HTR-8/SVneo (cell line): ENCODE measurements around the gene KCNK18.
A peak's percentile ranks its signal among the peaks of the same experiment; 100 is the strongest.
"Not testable (repeated sequence)": the region's sequence is repeated elsewhere in the genome, so short reads cannot be mapped to it uniquely, and the experiment has no call there.

Experiments
- DNase-seq: peaks from one replicate; pipeline ENCODE4 v3.0.0; 2011; ENCODE audit warnings: low spot score, mixed read lengths; ENCODE audit not compliant: insufficient read length
- FAIRE-seq: peaks from 2 replicates; lab custom pipeline; 2011; peaks lifted over from hg19 to GRCh38; lab: Jason Lieb, UNC

Gene KCNK18

GRCh38 chr10:117169480-117169879, 27.8 kb upstream of the KCNK18 start:
- FAIRE-seq, result no peak
- no peak for DNase-seq

GRCh38 chr10:117170244-117170643, 27.0 kb upstream of the KCNK18 start:
- FAIRE-seq, result no peak
- no peak for DNase-seq

- DNase-seq, result peak; percentile 59
- no peak for FAIRE-seq
These were observed 22.7 kb upstream of the KCNK18 start for GRCh38 chr10:117174439-117175214.

GRCh38 chr10:117175215-117175900, 21.9 kb upstream of the KCNK18 start:
- FAIRE-seq (no peak), DNase-seq (no peak)

GRCh38 chr10:117175901-117176534, 21.3 kb upstream of the KCNK18 start:
- FAIRE-seq (no peak), DNase-seq (peak; percentile 37)

GRCh38 chr10:117178190-117178589, 19.1 kb upstream of the KCNK18 start:
- DNase-seq (no peak), FAIRE-seq (no peak)

- FAIRE-seq (no peak), DNase-seq (no peak)
These were observed 13.0 kb upstream of the KCNK18 start for GRCh38 chr10:117184296-117184695.

- DNase-seq, result no peak
- FAIRE-seq, result no peak
These were observed 12.5 kb upstream of the KCNK18 start for GRCh38 chr10:117184821-117185220.

- FAIRE-seq, DNase-seq: not testable (repeated sequence)
These were observed 11.5 kb upstream of the KCNK18 start for GRCh38 chr10:117185817-117186216.

GRCh38 chr10:117186832-117187615, 10.3 kb upstream of the KCNK18 start:
- FAIRE-seq (no peak), DNase-seq (no peak)

GRCh38 chr10:117188371-117188770, 8.9 kb upstream of the KCNK18 start:
- DNase-seq, result no peak
- FAIRE-seq, result no peak

- DNase-seq (no peak), FAIRE-seq (no peak)
These were observed 7.7 kb upstream of the KCNK18 start for GRCh38 chr10:117189557-117189956.

GRCh38 chr10:117198088-117198487, 799 bp downstream of the KCNK18 start:
- FAIRE-seq, result no peak
- DNase-seq, result no peak

GRCh38 chr10:117201826-117202225, 4.5 kb downstream of the KCNK18 start:
- FAIRE-seq (no peak), DNase-seq (no peak)

GRCh38 chr10:117204316-117204715, 7.0 kb downstream of the KCNK18 start:
- no peak for FAIRE-seq
- no peak for DNase-seq

- no peak for DNase-seq
- FAIRE-seq, result no peak
These were observed 14.9 kb downstream of the KCNK18 start for GRCh38 chr10:117212176-117212575.

- FAIRE-seq (no peak), DNase-seq (no peak)
These were observed 17.1 kb downstream of the KCNK18 start for GRCh38 chr10:117214401-117214800.

- no peak for FAIRE-seq
These were observed 17.8 kb downstream of the KCNK18 start for GRCh38 chr10:117215079-117215478.

GRCh38 chr10:117216028-117216427, 18.7 kb downstream of the KCNK18 start:
- no peak for DNase-seq
- no peak for FAIRE-seq

More at GRCh38 chr10:117215079-117215478, 17.8 kb downstream of the KCNK18 start:
- no peak for DNase-seq

- DNase-seq, result peak; percentile 37
- no peak for FAIRE-seq
These were observed 19.4 kb downstream of the KCNK18 start for GRCh38 chr10:117216611-117217195.
